Panc1 (cell line): Measurements from ENCODE around the gene CAST. TPM values are rescaled to one million over a fixed set of nuclear protein-coding genes. Genes with fewer than 3 reads are reported as not detected.
A peak's percentile ranks its signal among the peaks of the same experiment; 100 is the strongest.

Source experiments
- ATAC-seq: fragments of 200-7000 bp; cut with Tn5 transposase; 2 replicates; pipeline ENCODE4 v1.9.1; 2020; ENCODE audit warnings: mild to moderate bottlenecking, moderate library complexity
- BruUV-seq: library from RNA; stranded (reverse); fragments of 400-500 nt; replicated peaks from 2 replicates; lab custom pipeline; 2021; lab: Mats Ljungman, UMichigan
- CTCF ChIA-PET: fragments of 300-600 bp; sonication (Branson Sonifier 250); formaldehyde crosslinking; loops from one replicate; lab custom pipeline; 2022; ENCODE audit warnings: antibody characterized with exemption; lab: Charles Lee
- POLR2A ChIA-PET: fragments of 300-600 bp; sonication (Branson Sonifier 250); formaldehyde crosslinking; loops from one replicate; lab custom pipeline; 2022; ENCODE audit warnings: antibody characterized with exemption; lab: Charles Lee
- DNase-seq: peaks from one replicate; pipeline ENCODE4 v3.0.0-alpha.2; 2010; ENCODE audit warnings: low read depth, low spot score
- H3K27ac ChIP-seq: 2 replicates; pipeline ENCODE4 v1.5.1; 2011; ENCODE audit warnings: mild to moderate bottlenecking, low read length, inconsistent platforms
- H3K27me3 ChIP-seq: fragments of 200-500 bp; sonication (Bioruptor generic); 2 replicates; pipeline ENCODE4 v1.6.0; 2014; ENCODE audit warnings: low read length, inconsistent platforms; ENCODE audit not compliant: control insufficient read depth, insufficient read depth
- H3K36me3 ChIP-seq: fragments of 200-500 bp; sonication (Bioruptor generic); 2 replicates; pipeline ENCODE4 v1.5.1; 2014; ENCODE audit warnings: inconsistent platforms, mild to moderate bottlenecking, low read length, moderate library complexity; ENCODE audit not compliant: control insufficient read depth, insufficient read depth
- H3K4me1 ChIP-seq: 2 replicates; pipeline ENCODE4 v1.5.1; 2011; ENCODE audit warnings: inconsistent platforms, mild to moderate bottlenecking, low read length, moderate library complexity; ENCODE audit not compliant: control insufficient read depth, insufficient read depth
- H3K4me3 ChIP-seq, 2 experiments: 2 replicates each; pipeline ENCODE4 v1.5.1; 2011 to 2012; ENCODE audit warnings: low read depth in 2 of 2, low read length in 2 of 2, mild to moderate bottlenecking in 2 of 2, inconsistent platforms in 1 of 2, moderate library complexity in 1 of 2
- H3K9me3 ChIP-seq: fragments of 200-500 bp; sonication (Bioruptor generic); 2 replicates; pipeline ENCODE4 v1.5.1; 2014; ENCODE audit warnings: low read depth, mild to moderate bottlenecking, inconsistent platforms, low read length, moderate library complexity; ENCODE audit not compliant: control insufficient read depth, insufficient read depth
- SIN3A ChIP-seq: IDR thresholded peaks from 2 replicates; pipeline ENCODE4 v1.6.1; 2012; ENCODE audit warnings: low read depth, mild to moderate bottlenecking, low read length, moderate library complexity, borderline replicate concordance; ENCODE audit not compliant: insufficient read depth
- in situ Hi-C: cut with HindIII; loops from 2 replicates; pipeline ENCODE4 v1.10.0; 2016; ENCODE audit warnings: low sequenced_read_pairs, low pct_unique_long_range_greater_than_20kb
- intact Hi-C: fragments of 100-400 bp; cut with micrococcal nuclease; formaldehyde crosslinking; loops from one replicate; pipeline ENCODE4 v1.10.0; 2022; ENCODE audit not compliant: unreplicated experiment
- total RNA-seq: library from RNA; stranded (reverse); gene quantifications from one replicate; pipeline ENCODE4 v1.2.1, GENCODE V29; 2021; ENCODE audit not compliant: unreplicated experiment
- TF ChIP-seq, protein P1 (sequence below): fragments of 450-650 bp; IDR thresholded peaks from 2 replicates; pipeline ENCODE4 v1.5.1; 2017; ENCODE audit warnings: mild to moderate bottlenecking
- TF ChIP-seq, protein P2 (sequence below), 2 experiments: IDR thresholded peaks; 2 replicates each; pipeline ENCODE4 v1.6.1; 2011 to 2012; ENCODE audit warnings: low read depth in 2 of 2, control low read depth in 1 of 2, low read length in 1 of 2, mild to moderate bottlenecking in 1 of 2, moderate library complexity in 1 of 2; ENCODE audit not compliant: insufficient read depth in 1 of 2

The CAST gene
- total RNA-seq, 1 experiment from 2014 or later = 212 TPM

DNA sequence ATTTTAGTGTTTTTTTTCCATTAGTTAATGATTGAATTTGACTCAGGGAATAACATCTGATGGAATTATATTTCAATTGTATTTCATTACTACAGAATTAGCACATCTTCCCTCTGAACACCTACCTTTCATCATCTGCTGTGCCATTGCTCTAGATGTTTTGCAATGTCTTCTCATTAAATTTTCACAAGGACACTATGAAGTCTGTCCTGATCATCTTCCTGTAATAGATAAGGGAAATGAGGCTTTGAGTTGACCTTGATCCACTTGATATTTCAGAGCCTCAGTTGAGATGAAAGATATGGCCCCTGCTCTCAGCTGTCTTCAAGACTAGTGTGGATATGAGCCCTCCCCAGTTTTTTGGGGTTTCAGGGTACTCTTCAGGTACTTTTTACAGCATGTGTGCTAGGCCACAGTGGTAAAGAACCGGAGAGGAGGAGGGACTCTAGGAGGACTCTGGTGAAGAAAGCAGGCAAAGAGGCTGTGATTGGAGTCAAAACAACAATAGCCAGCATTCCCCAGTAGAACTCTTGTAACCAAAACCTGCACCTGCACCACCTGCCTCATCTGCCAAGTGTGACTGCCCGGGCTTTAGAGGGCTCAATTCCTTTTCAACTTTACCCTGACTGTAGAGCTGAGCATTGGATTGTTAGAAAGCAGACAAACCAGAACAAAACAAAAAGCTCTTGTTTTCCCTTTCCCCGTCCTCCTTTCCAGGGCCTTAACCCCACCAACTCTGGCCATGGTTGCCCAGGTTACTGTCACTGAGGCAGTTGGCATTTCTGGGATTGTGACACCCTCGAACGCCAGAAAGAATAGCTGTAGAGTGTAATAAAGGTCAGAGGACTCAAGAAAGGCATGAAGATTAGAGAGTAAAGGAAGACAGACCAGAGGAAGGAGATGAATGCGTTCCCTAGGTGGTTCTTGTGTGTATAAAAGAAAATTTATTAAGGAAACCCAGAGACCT is 89.3 kb downstream of the CAST start:
- TSS peak; percentile 5 for BruUV-seq
- TF ChIP-seq, protein P1, sequence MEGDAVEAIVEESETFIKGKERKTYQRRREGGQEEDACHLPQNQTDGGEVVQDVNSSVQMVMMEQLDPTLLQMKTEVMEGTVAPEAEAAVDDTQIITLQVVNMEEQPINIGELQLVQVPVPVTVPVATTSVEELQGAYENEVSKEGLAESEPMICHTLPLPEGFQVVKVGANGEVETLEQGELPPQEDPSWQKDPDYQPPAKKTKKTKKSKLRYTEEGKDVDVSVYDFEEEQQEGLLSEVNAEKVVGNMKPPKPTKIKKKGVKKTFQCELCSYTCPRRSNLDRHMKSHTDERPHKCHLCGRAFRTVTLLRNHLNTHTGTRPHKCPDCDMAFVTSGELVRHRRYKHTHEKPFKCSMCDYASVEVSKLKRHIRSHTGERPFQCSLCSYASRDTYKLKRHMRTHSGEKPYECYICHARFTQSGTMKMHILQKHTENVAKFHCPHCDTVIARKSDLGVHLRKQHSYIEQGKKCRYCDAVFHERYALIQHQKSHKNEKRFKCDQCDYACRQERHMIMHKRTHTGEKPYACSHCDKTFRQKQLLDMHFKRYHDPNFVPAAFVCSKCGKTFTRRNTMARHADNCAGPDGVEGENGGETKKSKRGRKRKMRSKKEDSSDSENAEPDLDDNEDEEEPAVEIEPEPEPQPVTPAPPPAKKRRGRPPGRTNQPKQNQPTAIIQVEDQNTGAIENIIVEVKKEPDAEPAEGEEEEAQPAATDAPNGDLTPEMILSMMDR = no peak
- TF ChIP-seq, protein P2, sequence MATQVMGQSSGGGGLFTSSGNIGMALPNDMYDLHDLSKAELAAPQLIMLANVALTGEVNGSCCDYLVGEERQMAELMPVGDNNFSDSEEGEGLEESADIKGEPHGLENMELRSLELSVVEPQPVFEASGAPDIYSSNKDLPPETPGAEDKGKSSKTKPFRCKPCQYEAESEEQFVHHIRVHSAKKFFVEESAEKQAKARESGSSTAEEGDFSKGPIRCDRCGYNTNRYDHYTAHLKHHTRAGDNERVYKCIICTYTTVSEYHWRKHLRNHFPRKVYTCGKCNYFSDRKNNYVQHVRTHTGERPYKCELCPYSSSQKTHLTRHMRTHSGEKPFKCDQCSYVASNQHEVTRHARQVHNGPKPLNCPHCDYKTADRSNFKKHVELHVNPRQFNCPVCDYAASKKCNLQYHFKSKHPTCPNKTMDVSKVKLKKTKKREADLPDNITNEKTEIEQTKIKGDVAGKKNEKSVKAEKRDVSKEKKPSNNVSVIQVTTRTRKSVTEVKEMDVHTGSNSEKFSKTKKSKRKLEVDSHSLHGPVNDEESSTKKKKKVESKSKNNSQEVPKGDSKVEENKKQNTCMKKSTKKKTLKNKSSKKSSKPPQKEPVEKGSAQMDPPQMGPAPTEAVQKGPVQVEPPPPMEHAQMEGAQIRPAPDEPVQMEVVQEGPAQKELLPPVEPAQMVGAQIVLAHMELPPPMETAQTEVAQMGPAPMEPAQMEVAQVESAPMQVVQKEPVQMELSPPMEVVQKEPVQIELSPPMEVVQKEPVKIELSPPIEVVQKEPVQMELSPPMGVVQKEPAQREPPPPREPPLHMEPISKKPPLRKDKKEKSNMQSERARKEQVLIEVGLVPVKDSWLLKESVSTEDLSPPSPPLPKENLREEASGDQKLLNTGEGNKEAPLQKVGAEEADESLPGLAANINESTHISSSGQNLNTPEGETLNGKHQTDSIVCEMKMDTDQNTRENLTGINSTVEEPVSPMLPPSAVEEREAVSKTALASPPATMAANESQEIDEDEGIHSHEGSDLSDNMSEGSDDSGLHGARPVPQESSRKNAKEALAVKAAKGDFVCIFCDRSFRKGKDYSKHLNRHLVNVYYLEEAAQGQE (IDR thresholded peaks at IDR 0.05; ENCODE audit: insufficient read depth in 1 of 2, low read depth in 2 of 2, low read length in 1 of 2) = no peak
- Histone ChIP-seq H3K27me3 (no peaks in the 10 kb centered on the region), H3K9me3 (no peaks in the 10 kb centered on the region), H3K4me1 (no peaks in the 10 kb centered on the region), H3K4me3 (no peak overlapping the region), H3K27ac (no peak overlapping the region), H3K36me3 (peaks cover 44% of the 10 kb centered on the region)
- CTCF ChIA-PET = interaction anchor here (0.6 kb wide), 1 partner anchor 394 kb away, joined by 4 read pairs; no protein-coding TSS in a partner anchor
- ATAC-seq = no peak; the same call in 1 of the 2 replicates
- POLR2A ChIA-PET = no interaction called here
- intact Hi-C loops (loop anchor here (2.0 to 10.0 kb wide), 3 partner anchors 121 to 411 kb away; no protein-coding TSS in a partner anchor), in situ Hi-C loops (no loop called here)
- DNase-seq = no peak

DNA sequence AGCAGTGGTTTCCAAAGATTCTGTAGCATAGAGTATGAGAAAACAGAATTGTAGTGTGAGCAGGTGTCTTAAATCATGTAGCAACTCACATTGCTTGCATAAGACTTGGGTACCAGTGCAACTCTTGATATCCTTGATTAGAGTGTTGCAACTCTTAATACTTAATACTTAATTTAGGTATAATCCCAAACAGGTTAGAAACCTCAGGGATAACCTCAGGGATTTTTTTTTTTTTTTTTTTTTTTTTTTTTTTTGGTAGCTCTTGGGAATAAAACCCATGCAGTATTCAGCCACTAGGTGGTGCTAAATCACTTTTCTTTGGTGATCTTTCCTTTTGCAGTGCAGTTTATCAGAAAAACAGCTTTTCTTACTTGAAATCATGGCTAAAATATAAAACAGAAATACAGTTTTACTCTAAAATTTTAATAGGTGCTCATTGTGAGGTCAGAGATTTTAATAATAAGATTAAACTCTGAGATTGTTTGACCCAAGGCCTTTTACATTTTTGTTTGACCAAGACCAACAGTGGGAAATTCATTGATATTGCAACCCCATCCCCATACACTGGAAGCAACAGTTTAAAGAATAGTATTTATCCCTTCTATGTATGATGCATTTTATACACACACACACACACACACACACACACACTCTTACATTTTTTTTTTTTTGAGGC is 90.3 kb downstream of the CAST start:
- Histone ChIP-seq H3K36me3 (peaks cover 42% of the 10 kb centered on the region), H3K4me3 (no peak overlapping the region), H3K9me3 (no peaks in the 10 kb centered on the region), H3K27me3 (no peaks in the 10 kb centered on the region), H3K4me1 (no peaks in the 10 kb centered on the region), H3K27ac (no peak overlapping the region)
- ATAC-seq (no peak), DNase-seq (peak; percentile 36)
- POLR2A ChIA-PET = interaction anchor here (0.6 kb wide), 1 partner anchor 32 kb away, joined by 3 read pairs; no protein-coding TSS in a partner anchor
- TF ChIP-seq, protein P1 = peak; percentile 72; the same call in 1 of the 2 replicates
- no peak for TF ChIP-seq SIN3A
- TF ChIP-seq, protein P2 (IDR thresholded peaks at IDR 0.05; ENCODE audit: insufficient read depth in 1 of 2, low read depth in 2 of 2, low read length in 1 of 2) = no peak
- intact Hi-C loops (loop anchor here (2.0 to 10.0 kb wide), 3 partner anchors 120 to 410 kb away; no protein-coding TSS in a partner anchor), in situ Hi-C loops (no loop called here)
- CTCF ChIA-PET = interaction anchor here (0.6 to 1.2 kb wide), 15 partner anchors 8 to 794 kb away, joined by 3 to 21 read pairs (median 6); partner anchors contain the start of gene LIX1
- no TSS peak for BruUV-seq
